Activated CD8-positive, alpha-beta T cell treated with anti-CD3 and anti-CD28 coated beads, Interleukin-2, amount 10 ng/mL, durations not matched to agents 7 days and 5 days (primary cell): Measurements from ENCODE around the gene UNC5C. TPM values are rescaled to one million over a fixed set of nuclear protein-coding genes. Genes with fewer than 3 reads are reported as not detected.

Source experiments
- ATAC-seq: fragments of 150-1000 bp; cut with Tn5 transposase; one replicate; pipeline ENCODE4 v1.10.0; 2021; ENCODE audit warnings: moderate library complexity
- CTCF ChIA-PET: fragments of 350-600 bp; sonication (Branson Sonifier 250); formaldehyde crosslinking; loops from one replicate; lab custom pipeline; 2021; ENCODE audit warnings: antibody characterized with exemption; lab: Charles Lee
- POLR2A ChIA-PET: fragments of 350-600 bp; sonication (Branson Sonifier 250); formaldehyde crosslinking; loops from one replicate; lab custom pipeline; 2021; ENCODE audit warnings: antibody characterized with exemption; lab: Charles Lee
- DNase-seq: peaks from one replicate; pipeline ENCODE4 v3.0.0-alpha.2; 2020
- H3K27ac Mint-ChIP-seq: one replicate; pipeline ENCODE4 v1.8.0; 2021; ENCODE audit warnings: mild to moderate bottlenecking, mixed read lengths
- H3K27me3 Mint-ChIP-seq: one replicate; pipeline ENCODE4 v1.8.0; 2021; ENCODE audit warnings: low read depth, mixed read lengths
- H3K36me3 Mint-ChIP-seq: one replicate; pipeline ENCODE4 v1.8.0; 2021; ENCODE audit warnings: low read depth, mixed read lengths
- H3K4me1 Mint-ChIP-seq: one replicate; pipeline ENCODE4 v1.8.0; 2021; ENCODE audit warnings: low read depth, mixed read lengths
- H3K4me3 Mint-ChIP-seq: one replicate; pipeline ENCODE4 v1.8.0; 2021; ENCODE audit warnings: mild to moderate bottlenecking, mixed read lengths
- H3K9me3 Mint-ChIP-seq: one replicate; pipeline ENCODE4 v1.8.0; 2022; ENCODE audit warnings: mixed read lengths; ENCODE audit not compliant: insufficient read depth
- total RNA-seq, 2 experiments: library from RNA; stranded (reverse); gene quantifications; one replicate each; pipeline ENCODE4 v1.2.3, GENCODE V29; 2021

UNC5C gene
- total RNA-seq: not detected

DNA sequence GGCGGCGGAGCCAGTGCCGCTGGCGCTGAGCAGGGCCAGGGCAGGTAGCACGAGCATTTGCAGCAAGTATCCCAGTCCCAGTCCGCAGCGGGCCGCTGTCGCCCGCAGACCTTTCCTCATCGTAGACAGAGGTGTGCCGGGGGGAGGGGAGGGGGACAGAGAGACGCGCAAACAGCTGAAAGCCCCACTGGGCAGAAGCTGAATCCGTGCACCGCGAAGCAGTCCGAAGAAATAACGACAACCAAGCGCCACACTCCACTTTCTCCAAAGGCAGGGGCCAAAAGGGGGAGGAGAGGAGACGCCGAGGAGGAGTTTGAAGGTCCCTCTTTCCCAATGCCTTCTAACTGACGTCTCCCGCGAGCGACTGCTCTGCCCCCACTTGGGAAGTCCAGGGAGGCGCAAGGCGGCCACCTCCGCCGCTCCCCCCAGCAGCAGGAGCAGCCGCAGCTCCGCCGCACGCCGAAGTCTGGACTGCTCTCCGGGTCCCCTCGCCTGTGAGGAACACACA is at the start of gene UNC5C:
UNC5C (minus strand) TSS at position 236 of the 508 bp plus-strand sequence.
- no peak within 1 kb of the TSS for H3K27ac Mint-ChIP-seq
- H3K27me3 Mint-ChIP-seq: peaks cover 55% of the 10 kb centered on the region
- ChIA-PET POLR2A (no interaction called here), CTCF (no interaction called here)
- peaks cover 22% of the 10 kb centered on the region for H3K4me1 Mint-ChIP-seq
- no peaks in the 10 kb centered on the region for H3K9me3 Mint-ChIP-seq
- H3K36me3 Mint-ChIP-seq: no peaks in the 10 kb centered on the region
- DNase-seq (no peak), ATAC-seq (peak; percentile 18)
- peak within 1 kb of the TSS; percentile 76 for H3K4me3 Mint-ChIP-seq

DNA sequence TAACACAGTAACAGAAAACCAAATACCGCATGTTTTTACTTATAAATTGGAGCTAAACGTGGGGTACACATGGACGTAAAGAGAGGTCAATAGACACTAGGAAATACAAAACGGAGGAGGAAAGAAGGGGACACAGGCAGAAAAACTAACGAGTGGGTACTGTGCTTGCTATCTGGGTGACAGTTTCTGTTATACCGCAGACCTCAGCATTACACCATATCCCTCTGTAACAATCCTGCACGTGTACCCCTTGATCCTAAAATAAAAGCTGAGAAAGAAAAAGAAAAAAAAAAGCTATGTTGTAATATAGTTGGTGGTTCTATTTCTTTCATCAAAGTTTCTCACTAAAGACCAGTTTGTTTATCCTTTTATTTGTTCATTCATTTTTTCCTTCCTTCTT is 47.9 kb upstream of the UNC5C start:
- CTCF ChIA-PET: no interaction called here
- H3K9me3 Mint-ChIP-seq: no peaks in the 10 kb centered on the region
- H3K36me3 Mint-ChIP-seq: no peaks in the 10 kb centered on the region
- peaks cover 8% of the 10 kb centered on the region for H3K4me1 Mint-ChIP-seq
- no peak for ATAC-seq
- POLR2A ChIA-PET: no interaction called here
- no peak for DNase-seq
- no peak overlapping the region for H3K4me3 Mint-ChIP-seq
- peaks cover 3% of the 10 kb centered on the region for H3K27me3 Mint-ChIP-seq
- H3K27ac Mint-ChIP-seq: no peak overlapping the region

DNA sequence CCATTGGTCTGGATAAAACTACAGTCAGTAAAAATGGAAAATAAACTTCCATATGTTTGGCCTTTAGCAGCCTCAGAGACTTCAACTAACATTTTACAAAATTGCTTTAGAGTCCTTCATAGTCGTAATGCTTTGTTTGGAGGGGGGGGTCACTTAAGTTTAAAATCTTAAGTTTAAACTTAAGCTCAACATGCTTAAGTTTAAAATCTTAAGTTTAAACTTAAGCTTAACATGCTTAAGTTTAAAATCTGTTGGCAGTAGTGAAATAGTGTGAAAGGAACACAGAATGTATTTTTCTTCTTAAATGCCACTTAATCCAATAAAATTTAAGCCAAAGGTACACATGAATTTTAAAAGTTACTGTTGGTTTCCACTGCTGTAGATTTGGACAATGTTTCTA is 45.9 kb upstream of the UNC5C start:
- Mint-ChIP-seq H3K27ac (no peak overlapping the region), H3K4me3 (no peak overlapping the region), H3K27me3 (peaks cover 3% of the 10 kb centered on the region), H3K36me3 (no peaks in the 10 kb centered on the region), H3K4me1 (no peaks in the 10 kb centered on the region), H3K9me3 (no peaks in the 10 kb centered on the region)
- CTCF ChIA-PET: no interaction called here
- POLR2A ChIA-PET: no interaction called here
- DNase-seq: no peak
- ATAC-seq: no peak

DNA sequence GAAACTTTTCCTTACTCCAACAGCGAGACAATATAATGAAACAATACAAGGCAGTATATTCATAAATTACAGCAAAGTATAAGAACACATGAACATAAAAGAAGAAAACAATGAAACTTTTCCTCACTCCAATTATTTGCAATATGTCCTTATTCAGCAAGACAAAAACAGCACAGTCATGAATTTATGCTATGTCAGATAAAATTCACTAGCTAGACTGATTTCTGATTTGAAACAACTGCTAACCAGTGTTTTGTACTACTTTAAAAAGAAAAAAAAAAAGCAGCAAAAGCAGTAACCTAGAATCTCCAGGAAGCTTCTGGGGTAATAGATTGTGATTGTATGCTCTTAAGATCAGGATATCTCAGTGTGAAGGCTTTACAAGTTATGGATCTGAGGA is 45.2 kb upstream of the UNC5C start:
- no peak for DNase-seq
- H3K27ac Mint-ChIP-seq: no peak overlapping the region
- peaks cover 3% of the 10 kb centered on the region for H3K27me3 Mint-ChIP-seq
- no peaks in the 10 kb centered on the region for H3K4me1 Mint-ChIP-seq
- no peak overlapping the region for H3K4me3 Mint-ChIP-seq
- ChIA-PET POLR2A (no interaction called here), CTCF (no interaction called here)
- ATAC-seq: no peak
- no peaks in the 10 kb centered on the region for H3K36me3 Mint-ChIP-seq
- H3K9me3 Mint-ChIP-seq: no peaks in the 10 kb centered on the region

DNA sequence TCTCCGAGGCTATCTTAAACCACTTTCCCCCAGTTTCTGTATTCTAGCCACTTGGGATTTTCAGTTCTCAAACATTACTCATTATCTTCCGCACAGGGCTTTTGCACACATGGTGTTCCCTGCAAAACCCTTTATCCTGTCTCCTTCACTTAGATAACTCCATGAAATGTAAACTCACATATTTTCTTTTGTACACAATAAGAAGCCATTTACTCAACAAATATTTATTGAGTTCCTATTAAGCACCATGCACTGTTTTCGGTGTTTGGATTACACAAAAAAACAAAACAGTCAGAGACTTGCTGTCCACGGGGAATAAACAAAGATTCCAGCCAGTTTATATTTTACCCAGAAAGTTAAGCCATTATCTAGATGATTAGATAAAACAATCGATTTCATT is 42.5 kb upstream of the UNC5C start:
- DNase-seq (no peak), ATAC-seq (no peak)
- Mint-ChIP-seq H3K27ac (no peak overlapping the region), H3K9me3 (no peaks in the 10 kb centered on the region), H3K4me3 (no peak overlapping the region), H3K36me3 (no peaks in the 10 kb centered on the region), H3K27me3 (peaks cover 3% of the 10 kb centered on the region), H3K4me1 (no peaks in the 10 kb centered on the region)
- POLR2A ChIA-PET: no interaction called here
- CTCF ChIA-PET: no interaction called here

DNA sequence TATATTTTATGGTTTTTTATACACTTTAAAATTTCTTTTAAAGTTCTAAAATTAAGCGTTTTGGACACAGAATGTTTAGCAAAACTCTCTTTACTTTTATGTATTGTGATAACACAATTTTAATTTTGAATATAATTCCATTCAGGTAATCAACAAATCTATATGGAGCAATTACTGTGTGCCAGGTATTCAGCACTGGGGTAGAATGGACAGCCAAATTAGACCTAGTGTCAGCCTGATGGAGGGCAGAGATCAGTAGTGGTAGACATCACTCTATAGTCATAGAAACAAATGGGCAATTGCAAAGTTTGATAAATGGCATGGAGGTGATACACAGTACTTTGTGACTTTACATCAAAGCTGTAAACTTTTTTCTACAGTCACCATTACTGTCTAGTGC is 41.8 kb upstream of the UNC5C start:
- no peak for ATAC-seq
- no peaks in the 10 kb centered on the region for H3K36me3 Mint-ChIP-seq
- peaks cover 3% of the 10 kb centered on the region for H3K27me3 Mint-ChIP-seq
- no peak overlapping the region for H3K4me3 Mint-ChIP-seq
- no peaks in the 10 kb centered on the region for H3K4me1 Mint-ChIP-seq
- H3K9me3 Mint-ChIP-seq: no peaks in the 10 kb centered on the region
- ChIA-PET CTCF (no interaction called here), POLR2A (no interaction called here)
- no peak for DNase-seq
- H3K27ac Mint-ChIP-seq: no peak overlapping the region

DNA sequence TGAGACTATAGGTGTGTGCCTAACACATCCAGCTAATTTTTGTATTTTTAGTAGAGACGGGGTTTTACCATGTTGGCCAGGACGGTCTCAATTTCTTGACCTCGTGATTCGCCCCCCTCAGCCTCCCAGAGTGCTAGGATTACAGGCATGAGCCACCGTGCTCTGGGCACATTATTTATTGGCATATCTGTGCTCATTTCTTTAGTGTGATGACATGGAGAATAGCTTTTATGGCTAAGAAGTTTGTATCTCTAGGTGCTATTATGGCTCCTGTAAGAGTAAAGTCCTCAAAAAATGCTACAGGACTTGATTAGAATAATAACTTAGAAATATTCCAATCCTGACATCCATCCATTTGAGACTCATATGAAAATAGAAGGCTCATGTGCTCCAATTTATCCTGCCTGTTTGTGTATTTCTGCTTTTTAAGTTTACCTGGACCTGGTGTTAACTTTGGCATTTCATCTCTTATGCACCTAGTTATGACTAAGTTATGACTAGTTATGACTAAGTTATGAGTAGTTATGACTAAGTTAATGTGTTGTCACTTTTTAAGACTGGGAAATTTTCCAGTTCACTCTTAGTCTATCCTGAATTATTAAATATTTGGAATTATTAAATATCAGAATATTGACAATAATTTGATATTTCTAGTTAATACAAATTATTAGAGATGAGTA is 36.4 kb upstream of the UNC5C start:
- H3K27me3 Mint-ChIP-seq: no peaks in the 10 kb centered on the region
- no peaks in the 10 kb centered on the region for H3K9me3 Mint-ChIP-seq
- H3K4me3 Mint-ChIP-seq: no peak overlapping the region
- no peak overlapping the region for H3K27ac Mint-ChIP-seq
- DNase-seq (no peak), ATAC-seq (no peak)
- H3K36me3 Mint-ChIP-seq: no peaks in the 10 kb centered on the region
- POLR2A ChIA-PET: no interaction called here
- CTCF ChIA-PET: no interaction called here
- no peaks in the 10 kb centered on the region for H3K4me1 Mint-ChIP-seq

DNA sequence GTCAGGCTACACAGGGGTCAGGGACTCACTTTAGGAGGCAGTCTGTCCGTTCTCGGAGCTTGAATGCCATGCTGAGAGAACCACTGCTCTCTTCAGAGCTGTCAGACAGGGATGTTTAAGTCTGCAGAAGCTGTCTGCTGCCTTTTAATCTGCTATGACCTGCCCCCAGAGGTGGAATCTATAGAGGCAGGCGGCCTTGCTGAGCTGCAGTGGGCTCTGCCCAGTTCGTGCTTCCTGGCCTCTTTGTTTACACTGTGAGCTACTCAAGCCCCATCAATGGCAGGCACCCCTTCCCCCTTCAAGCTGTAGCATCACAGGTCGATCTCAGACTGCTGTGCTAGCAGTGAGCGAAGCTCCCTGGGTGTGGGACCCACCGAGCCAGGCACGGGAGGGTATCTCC is 31.5 kb upstream of the UNC5C start:
- DNase-seq (no peak), ATAC-seq (no peak)
- Mint-ChIP-seq H3K27me3 (no peaks in the 10 kb centered on the region), H3K9me3 (no peaks in the 10 kb centered on the region), H3K4me1 (no peaks in the 10 kb centered on the region), H3K36me3 (no peaks in the 10 kb centered on the region), H3K27ac (no peak overlapping the region), H3K4me3 (no peak overlapping the region)
- ChIA-PET CTCF (no interaction called here), POLR2A (no interaction called here)

DNA sequence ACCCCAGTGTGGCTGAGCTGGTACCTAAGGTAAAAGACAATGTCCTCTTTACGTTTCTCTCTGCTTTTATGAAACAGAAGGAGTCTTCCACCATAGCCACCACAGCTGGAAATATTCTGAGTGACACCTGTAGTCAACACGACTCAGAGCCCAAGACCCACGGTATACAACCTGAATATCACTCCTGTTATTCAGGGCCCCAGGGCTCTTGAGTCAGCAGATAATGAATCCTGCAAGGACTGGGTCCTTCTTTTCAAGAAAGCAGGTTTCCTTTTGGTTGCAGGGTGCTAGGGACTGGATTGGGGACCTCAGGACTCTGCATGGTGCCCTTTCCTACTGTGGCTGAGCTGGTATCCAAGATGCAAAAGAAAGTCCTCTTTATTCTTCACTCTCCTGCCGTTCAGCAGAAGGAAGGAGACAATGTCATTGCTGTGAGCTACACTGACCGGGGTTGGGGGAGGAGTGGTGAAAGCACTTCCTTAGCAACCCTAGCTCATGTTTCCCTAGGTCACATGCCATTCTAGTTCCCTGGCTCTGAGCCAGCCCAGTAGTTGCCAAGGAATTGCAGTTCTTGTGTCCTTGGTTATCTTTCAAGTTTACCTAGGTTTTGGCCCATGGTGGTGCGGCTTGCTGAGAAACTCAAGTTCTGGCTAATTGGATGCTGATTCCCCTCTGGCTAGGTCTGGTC is 23.7 kb upstream of the UNC5C start:
- Mint-ChIP-seq H3K36me3 (no peaks in the 10 kb centered on the region), H3K9me3 (no peaks in the 10 kb centered on the region), H3K4me3 (no peak overlapping the region), H3K4me1 (no peaks in the 10 kb centered on the region), H3K27me3 (no peaks in the 10 kb centered on the region), H3K27ac (no peak overlapping the region)
- CTCF ChIA-PET: no interaction called here
- POLR2A ChIA-PET: no interaction called here
- DNase-seq: no peak
- no peak for ATAC-seq

DNA sequence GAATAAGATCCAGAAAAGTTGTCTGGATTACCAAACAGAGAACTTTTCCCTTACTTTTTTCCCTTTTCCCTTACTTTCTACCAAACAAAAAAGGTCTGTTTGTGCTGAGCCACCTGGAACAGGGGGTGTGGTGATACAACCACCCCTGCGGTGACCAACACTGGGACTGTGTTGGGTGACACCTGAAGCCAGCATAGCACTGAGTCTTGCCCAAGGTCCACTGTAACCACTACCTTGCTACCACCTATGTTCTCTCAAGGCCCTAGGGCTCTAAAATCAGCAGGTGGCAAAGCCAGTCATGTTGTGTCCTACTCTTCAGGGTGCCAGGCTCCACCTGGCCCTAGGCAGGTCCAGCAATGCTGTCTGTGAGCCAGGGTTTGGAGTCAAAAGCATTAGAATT is 22.8 kb upstream of the UNC5C start:
- Mint-ChIP-seq H3K27me3 (no peaks in the 10 kb centered on the region), H3K4me3 (no peak overlapping the region), H3K4me1 (no peaks in the 10 kb centered on the region), H3K36me3 (no peaks in the 10 kb centered on the region), H3K9me3 (no peaks in the 10 kb centered on the region), H3K27ac (no peak overlapping the region)
- no peak for DNase-seq
- ATAC-seq: no peak
- ChIA-PET POLR2A (no interaction called here), CTCF (no interaction called here)

DNA sequence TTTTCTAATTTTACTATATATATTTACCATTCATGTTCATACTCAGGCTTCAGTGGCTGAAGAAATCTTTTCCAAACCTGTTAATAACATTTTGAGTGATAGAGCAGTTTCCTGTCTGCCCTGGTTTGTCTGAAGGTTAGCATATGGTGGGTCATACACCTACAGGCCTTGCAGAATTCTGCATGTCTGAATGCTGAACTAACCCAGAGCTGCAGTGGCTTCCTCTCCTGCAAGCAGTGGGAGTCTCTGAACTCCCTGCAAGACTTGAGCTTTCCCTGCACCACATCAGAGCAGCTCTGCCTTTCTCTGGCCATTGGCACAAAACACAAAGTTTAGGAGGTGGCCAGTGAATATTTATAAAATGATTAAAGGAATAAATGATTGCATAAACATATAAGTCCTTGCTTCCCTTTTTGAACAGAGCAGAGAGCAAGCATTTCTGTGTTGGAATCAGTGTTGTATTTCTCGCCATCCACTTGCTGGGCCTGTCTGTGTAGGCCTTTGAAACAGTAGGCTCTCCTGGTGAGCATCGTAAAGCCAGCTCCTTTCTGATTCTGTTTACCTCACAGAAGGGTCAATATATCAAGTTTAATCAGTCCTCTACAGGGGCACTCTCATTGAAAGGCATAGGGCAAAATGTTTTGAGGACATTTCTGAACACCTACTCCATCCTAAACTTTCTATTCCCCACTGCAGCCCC is 15.0 kb upstream of the UNC5C start:
- Mint-ChIP-seq H3K27me3 (no peaks in the 10 kb centered on the region), H3K4me1 (no peaks in the 10 kb centered on the region), H3K27ac (no peak overlapping the region), H3K4me3 (no peak overlapping the region), H3K9me3 (peaks cover 4% of the 10 kb centered on the region), H3K36me3 (no peaks in the 10 kb centered on the region)
- ATAC-seq (no peak), DNase-seq (no peak)
- CTCF ChIA-PET: no interaction called here
- POLR2A ChIA-PET: no interaction called here

DNA sequence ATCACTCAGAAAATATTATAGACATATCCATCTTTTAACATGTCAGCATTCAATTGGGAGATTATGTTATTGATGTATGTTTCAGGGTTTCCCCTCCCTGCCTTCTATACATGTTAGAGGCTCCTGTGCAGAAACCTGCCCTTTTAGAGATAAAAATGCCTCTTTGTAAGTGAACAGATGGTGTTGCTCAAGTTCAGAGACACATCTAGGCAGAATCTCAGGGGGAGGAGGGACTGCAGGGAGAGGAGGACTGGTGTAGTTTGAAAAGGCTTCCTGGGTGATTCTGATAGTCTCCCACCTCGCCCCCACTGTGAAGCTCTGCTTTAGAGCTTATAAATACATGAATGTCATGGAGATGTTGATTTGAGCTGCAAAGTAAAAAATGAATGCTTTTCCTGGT is 12.0 kb upstream of the UNC5C start:
- DNase-seq: no peak
- POLR2A ChIA-PET: no interaction called here
- no peak overlapping the region for H3K4me3 Mint-ChIP-seq
- H3K9me3 Mint-ChIP-seq: peaks cover 4% of the 10 kb centered on the region
- ATAC-seq: no peak
- H3K36me3 Mint-ChIP-seq: no peaks in the 10 kb centered on the region
- no peak overlapping the region for H3K27ac Mint-ChIP-seq
- CTCF ChIA-PET: no interaction called here
- no peaks in the 10 kb centered on the region for H3K4me1 Mint-ChIP-seq
- H3K27me3 Mint-ChIP-seq: no peaks in the 10 kb centered on the region
